SK-N-SH (cell line): ENCODE measurements around the gene WWOX. TPM values are rescaled to one million over a fixed set of nuclear protein-coding genes. Genes with fewer than 3 reads are reported as not detected.
"Not testable (repeated sequence)": the region's sequence is repeated elsewhere in the genome, so short reads cannot be mapped to it uniquely, and the experiment has no call there.

ENCODE experiments used
- CTCF ChIA-PET: fragments of 300-600, 350-600 bp; formaldehyde crosslinking; extraction: SDS; loops from one replicate; lab custom pipeline; 2021; lab: Yijun Ruan, JAX
- POLR2A ChIA-PET: fragments of 350-600 bp; sonication (Branson Sonifier 250); formaldehyde crosslinking; extraction: SDS; loops from one replicate; lab custom pipeline; 2020; ENCODE audit warnings: antibody characterized with exemption, inconsistent platforms; lab: Yijun Ruan, JAX
- DNase-seq: peaks from one replicate; pipeline ENCODE4 v3.0.0; 2012
- H2AFZ ChIP-seq: fragments of 200-600 bp; sonication (generic); 2 replicates; pipeline ENCODE4 v1.8.1; 2016; ENCODE audit warnings: antibody characterized with exemption, mild to moderate bottlenecking, low read depth
- H3F3A ChIP-seq: fragments of 200-600 bp; sonication (generic); replicated peaks from 2 replicates; pipeline ENCODE3; 2016; ENCODE audit warnings: antibody characterized with exemption, mild to moderate bottlenecking; ENCODE audit not compliant: insufficient read depth
- H3K27ac ChIP-seq, 2 experiments: fragments of 200-500 bp in 1 of 2; fragments of 200-600 bp in 1 of 2; sonication (Bioruptor generic) in 1 of 2; sonication (generic), shearing (Covaris generic) in 1 of 2; 2 replicates each; pipeline versions ENCODE4 v1.5.1 to v1.6.1; 2014 to 2016; ENCODE audit warnings: low read depth in 2 of 2, inconsistent platforms in 1 of 2, low read length in 1 of 2, mild to moderate bottlenecking in 1 of 2, mixed read lengths in 1 of 2
- H3K27me3 ChIP-seq: fragments of 200-600 bp; sonication (generic), shearing (Covaris generic); 2 replicates; pipeline ENCODE4 v1.6.1; 2016; ENCODE audit warnings: mixed run types; ENCODE audit not compliant: insufficient read depth
- H3K36me3 ChIP-seq, 2 experiments: fragments of 200-500 bp in 1 of 2; fragments of 200-600 bp in 1 of 2; sonication (Bioruptor generic) in 1 of 2; sonication (generic) in 1 of 2; replicated peaks in 1 of 2; 2 replicates each; pipeline versions ENCODE3 to v1.5.1; 2014 to 2016; ENCODE audit warnings: low read length in 1 of 2, mild to moderate bottlenecking in 1 of 2; ENCODE audit not compliant: insufficient read depth in 2 of 2, control insufficient read depth in 1 of 2
- H3K4me1 ChIP-seq, 2 experiments: fragments of 200-500 bp in 1 of 2; fragments of 200-600 bp in 1 of 2; sonication (Bioruptor generic) in 1 of 2; sonication (generic), shearing (Covaris generic) in 1 of 2; 2 replicates each; pipeline versions ENCODE4 v1.5.1 to v1.6.1; 2014 to 2016; ENCODE audit warnings: low read depth in 1 of 2, low read length in 1 of 2, mixed run types in 1 of 2; ENCODE audit not compliant: insufficient read depth in 2 of 2, control insufficient read depth in 1 of 2
- H3K4me2 ChIP-seq: fragments of 200-600 bp; sonication (generic), shearing (Covaris generic); 2 replicates; pipeline ENCODE4 v1.6.1; 2017; ENCODE audit warnings: mixed run types
- H3K4me3 ChIP-seq, 2 experiments: fragments of 200-500 bp in 1 of 2; fragments of 200-600 bp in 1 of 2; sonication (Bioruptor generic) in 1 of 2; sonication (generic), shearing (Covaris generic) in 1 of 2; 2 replicates each; pipeline versions ENCODE4 v1.5.1 to v1.8.1; 2014 to 2016; ENCODE audit warnings: low read depth in 2 of 2, inconsistent platforms in 1 of 2, low read length in 1 of 2, mild to moderate bottlenecking in 1 of 2, mixed read lengths in 1 of 2, moderate library complexity in 1 of 2
- H3K79me2 ChIP-seq: fragments of 200-600 bp; sonication (generic); 2 replicates; pipeline ENCODE4 v1.8.1; 2017; ENCODE audit warnings: mild to moderate bottlenecking; ENCODE audit not compliant: insufficient read depth
- H3K9ac ChIP-seq: fragments of 200-600 bp; sonication (generic); 2 replicates; pipeline ENCODE4 v1.6.1; 2017; ENCODE audit warnings: mixed run types
- H3K9me2 ChIP-seq: fragments of 200-600 bp; sonication (generic); 2 replicates; pipeline ENCODE4 v1.6.1; 2017; ENCODE audit warnings: mixed run types
- H3K9me3 ChIP-seq: fragments of 200-600 bp; sonication (generic); 2 replicates; pipeline ENCODE4 v1.6.1; 2017; ENCODE audit warnings: mixed run types, mild to moderate bottlenecking, moderate library complexity
- H4K20me1 ChIP-seq: fragments of 200-600 bp; sonication (generic); 2 replicates; pipeline ENCODE4 v1.6.1; 2017; ENCODE audit warnings: mild to moderate bottlenecking, mixed run types; ENCODE audit not compliant: insufficient read depth
- CHD2 ChIP-seq: fragments of 150-350 bp; IDR thresholded peaks from 2 replicates; pipeline ENCODE4 v1.6.1; 2018; ENCODE audit warnings: low read length; ENCODE audit not compliant: partially characterized antibody
- ELF1 ChIP-seq: IDR thresholded peaks from 2 replicates; pipeline ENCODE4 v1.4.0; 2012
- EP300 ChIP-seq, 2 experiments: IDR thresholded peaks; 2 replicates each; pipeline versions ENCODE4 v1.4.0 to v1.6.1; 2012; ENCODE audit warnings: borderline replicate concordance in 1 of 2, low read depth in 1 of 2, low read length in 1 of 2
- EZH2phosphoT487 ChIP-seq: fragments of 200-600 bp; sonication (generic); IDR thresholded peaks from 2 replicates; pipeline ENCODE4 v1.6.1; 2017; ENCODE audit warnings: low read depth, mixed run types, mild to moderate bottlenecking, antibody characterized with exemption, moderate library complexity, borderline replicate concordance
- FOSL2 ChIP-seq: IDR thresholded peaks from 2 replicates; pipeline ENCODE4 v1.4.0; 2012; ENCODE audit warnings: low read depth, mild to moderate bottlenecking, moderate library complexity, borderline replicate concordance
- FOXJ3 ChIP-seq: sonication (generic); formaldehyde crosslinking; IDR thresholded peaks from 2 replicates; pipeline ENCODE4 v1.5.1; 2020; ENCODE audit warnings: mild to moderate bottlenecking, missing genetic modification reagents
- FOXM1 ChIP-seq: IDR thresholded peaks from 2 replicates; pipeline ENCODE4 v1.4.0; 2012; ENCODE audit warnings: low read depth, mild to moderate bottlenecking
- GABPA ChIP-seq: IDR thresholded peaks from 2 replicates; pipeline ENCODE4 v1.4.0; 2012; ENCODE audit warnings: low read depth, mild to moderate bottlenecking
- GATA2 ChIP-seq: sonication (generic); formaldehyde crosslinking; IDR thresholded peaks from 2 replicates; pipeline ENCODE4 v1.5.0; 2020; ENCODE audit warnings: mild to moderate bottlenecking, missing genetic modification reagents
- JUND ChIP-seq: IDR thresholded peaks from 2 replicates; pipeline ENCODE4 v1.4.0; 2012
- MEF2A ChIP-seq: IDR thresholded peaks from 2 replicates; pipeline ENCODE4 v1.4.0; 2012; ENCODE audit warnings: low read depth, borderline replicate concordance
- MXI1 ChIP-seq: IDR thresholded peaks from 2 replicates; pipeline ENCODE4 v1.6.1; 2012; ENCODE audit warnings: mild to moderate bottlenecking, low read depth, low read length, improper control_type of control experiment
- RXRA ChIP-seq: IDR thresholded peaks from 2 replicates; pipeline ENCODE4 v1.4.0; 2012; ENCODE audit warnings: low read depth, mild to moderate bottlenecking, borderline replicate concordance
- SIN3A ChIP-seq: IDR thresholded peaks from 2 replicates; pipeline ENCODE4 v1.6.1; 2012; ENCODE audit warnings: low read depth, mild to moderate bottlenecking, low read length, moderate library complexity, borderline replicate concordance
- TCF12 ChIP-seq: IDR thresholded peaks from 2 replicates; pipeline ENCODE4 v1.4.0; 2012
- TEAD4 ChIP-seq: IDR thresholded peaks from 2 replicates; pipeline ENCODE4 v1.4.0; 2012; ENCODE audit warnings: mild to moderate bottlenecking, borderline replicate concordance; ENCODE audit not compliant: insufficient read depth
- YY1 ChIP-seq: IDR thresholded peaks from 2 replicates; pipeline ENCODE4 v1.4.0; 2012; ENCODE audit warnings: low read depth, mild to moderate bottlenecking
- WGBS: methylation state at CpG from one replicate; pipeline ENCODE4 v1.1.6; 2017; ENCODE audit warnings: low lambda C conversion rate; 5-methylcytosine and 5-hydroxymethylcytosine counted together
- polyA plus RNA-seq, 3 experiments: library from polyadenylated mRNA; depleted of rRNA; stranded (reverse); fragments of >200 nt; gene quantifications; 2 replicates each; pipeline ENCODE4 v1.2.3, GENCODE V29; 2012
- TF ChIP-seq, protein P1 (sequence below): IDR thresholded peaks from 2 replicates; pipeline ENCODE4 v1.4.0; 2012; ENCODE audit warnings: low read depth
- TF ChIP-seq, protein P2 (sequence below): IDR thresholded peaks from 2 replicates; pipeline ENCODE4 v1.4.0; 2012; ENCODE audit warnings: low read depth, borderline replicate concordance
- TF ChIP-seq, protein P3 (sequence below): IDR thresholded peaks from 2 replicates; pipeline ENCODE4; 2012

The WWOX gene
- polyA plus RNA-seq, 1 of the 3 experiments (the other 2 are of a cell fraction), result 10.8 TPM

DNA sequence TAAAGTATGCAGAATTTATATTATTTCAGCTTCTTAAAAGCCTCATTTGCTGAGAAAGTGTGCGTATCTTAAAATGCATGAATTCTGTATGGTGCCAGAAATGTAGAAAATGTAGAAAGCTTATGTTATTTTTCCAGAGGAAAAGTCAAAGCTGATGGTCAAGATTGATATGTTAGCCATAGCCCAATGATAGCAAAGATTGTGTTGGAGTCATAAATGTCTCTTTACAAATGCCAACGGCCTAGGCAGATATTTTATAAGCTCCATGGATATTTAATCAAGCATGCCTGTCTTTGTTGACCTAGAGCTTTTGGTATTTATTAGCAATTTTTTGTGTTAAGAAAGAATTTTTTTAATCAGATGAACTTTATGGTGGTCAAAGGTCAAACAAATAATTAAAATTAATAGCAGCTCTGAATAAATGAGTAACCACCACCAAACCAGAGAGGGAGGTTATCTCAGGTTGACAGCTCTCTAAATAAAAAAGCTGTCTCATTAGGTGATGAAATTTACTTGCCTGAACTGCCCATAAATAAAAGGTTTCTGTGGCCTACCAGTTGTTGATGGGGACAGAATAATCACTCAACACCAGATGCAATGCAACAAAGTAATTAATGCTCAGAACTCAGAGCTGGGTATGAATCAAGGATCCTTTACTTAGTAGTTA lies 48.6 kb upstream of the WWOX start:
- Histone ChIP-seq H3K9ac (no peak overlapping the region), H3K4me3 (no peak overlapping the region), H3F3A (no peaks in the 10 kb centered on the region), H2AFZ (no peak overlapping the region), H3K4me2 (no peak overlapping the region), H3K79me2 (no peaks in the 10 kb centered on the region), H3K9me2 (no peaks in the 10 kb centered on the region), H3K27ac (no peak overlapping the region), H4K20me1 (no peaks in the 10 kb centered on the region), H3K36me3 (no peaks in the 10 kb centered on the region), H3K27me3 (no peaks in the 10 kb centered on the region), H3K9me3 (no peaks in the 10 kb centered on the region), H3K4me1 (no peaks in the 10 kb centered on the region)
- ChIA-PET POLR2A (no interaction called here), CTCF (no interaction called here)
- 36% methylated on average over 2 of the region's 2 CpGs for WGBS
- TF ChIP-seq FOSL2 (no peak), MEF2A (no peak), CHD2 (no peak), EP300 (IDR thresholded peaks at IDR 0.05; ENCODE audit: borderline replicate concordance in 1 of 2, low read depth in 1 of 2, low read length in 1 of 2) (no peak), RXRA (no peak), TEAD4 (no peak), SIN3A (no peak), JUND (no peak)
- TF ChIP-seq, protein P1, sequence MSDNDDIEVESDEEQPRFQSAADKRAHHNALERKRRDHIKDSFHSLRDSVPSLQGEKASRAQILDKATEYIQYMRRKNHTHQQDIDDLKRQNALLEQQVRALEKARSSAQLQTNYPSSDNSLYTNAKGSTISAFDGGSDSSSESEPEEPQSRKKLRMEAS, result no peak
- DNase-seq, result no peak

DNA sequence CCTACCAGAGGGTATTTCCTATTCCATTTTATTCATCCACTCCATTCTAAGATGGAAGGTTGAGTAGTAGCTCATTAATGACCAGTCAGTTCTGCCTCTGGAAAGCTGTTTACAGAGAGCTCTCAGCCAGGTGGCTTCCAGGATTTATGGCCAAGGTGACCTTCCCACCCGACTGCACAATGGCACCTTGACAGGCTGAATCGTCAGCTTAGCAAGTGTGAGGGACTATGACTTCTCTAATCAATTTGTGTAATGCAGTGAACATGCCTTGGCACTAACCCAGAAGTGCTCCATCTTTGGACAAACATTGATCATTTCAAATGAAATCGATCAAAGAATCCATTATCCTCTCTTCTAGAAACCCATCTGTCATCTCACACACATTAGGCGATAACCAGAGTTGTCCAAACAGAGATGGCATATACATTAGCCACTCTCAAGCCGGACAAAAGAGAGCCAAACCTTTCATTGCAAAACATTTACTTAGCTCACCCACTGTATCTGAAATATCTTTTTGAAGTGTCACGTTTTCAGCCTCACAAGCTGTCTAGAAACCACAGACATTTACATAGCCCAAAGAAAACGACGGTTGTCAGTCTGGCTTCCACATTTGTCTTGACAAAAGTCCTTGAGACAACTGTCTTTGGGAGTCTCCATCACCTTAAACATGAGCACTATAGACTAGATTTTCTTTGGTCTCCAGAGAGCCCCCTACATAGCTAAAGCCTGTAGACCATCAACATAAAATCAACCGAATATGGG lies 41.5 kb upstream of the WWOX start:
- Histone ChIP-seq H4K20me1 (no peaks in the 10 kb centered on the region), H3K4me2 (no peak overlapping the region), H3K4me1 (no peaks in the 10 kb centered on the region), H3K9me3 (no peaks in the 10 kb centered on the region)
- TF ChIP-seq GABPA (no peak), YY1 (no peak), EZH2phosphoT487 (no peak), FOXJ3 (no peak), ELF1 (no peak), MEF2A (no peak), MXI1 (no peak), CHD2 (no peak), TCF12 (no peak), JUND (no peak), GATA2 (CRISPR knock-in tag) (no peak), SIN3A (no peak), FOSL2 (no peak), FOXM1 (no peak), RXRA (no peak)
- TF ChIP-seq, protein P1, result no peak
- TF ChIP-seq, protein P2, sequence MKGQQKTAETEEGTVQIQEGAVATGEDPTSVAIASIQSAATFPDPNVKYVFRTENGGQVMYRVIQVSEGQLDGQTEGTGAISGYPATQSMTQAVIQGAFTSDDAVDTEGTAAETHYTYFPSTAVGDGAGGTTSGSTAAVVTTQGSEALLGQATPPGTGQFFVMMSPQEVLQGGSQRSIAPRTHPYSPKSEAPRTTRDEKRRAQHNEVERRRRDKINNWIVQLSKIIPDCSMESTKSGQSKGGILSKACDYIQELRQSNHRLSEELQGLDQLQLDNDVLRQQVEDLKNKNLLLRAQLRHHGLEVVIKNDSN, result no peak
- TF ChIP-seq, protein P3, sequence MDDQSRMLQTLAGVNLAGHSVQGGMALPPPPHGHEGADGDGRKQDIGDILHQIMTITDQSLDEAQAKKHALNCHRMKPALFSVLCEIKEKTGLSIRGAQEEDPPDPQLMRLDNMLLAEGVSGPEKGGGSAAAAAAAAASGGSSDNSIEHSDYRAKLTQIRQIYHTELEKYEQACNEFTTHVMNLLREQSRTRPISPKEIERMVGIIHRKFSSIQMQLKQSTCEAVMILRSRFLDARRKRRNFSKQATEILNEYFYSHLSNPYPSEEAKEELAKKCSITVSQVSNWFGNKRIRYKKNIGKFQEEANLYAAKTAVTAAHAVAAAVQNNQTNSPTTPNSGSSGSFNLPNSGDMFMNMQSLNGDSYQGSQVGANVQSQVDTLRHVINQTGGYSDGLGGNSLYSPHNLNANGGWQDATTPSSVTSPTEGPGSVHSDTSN, result no peak
- TF ChIP-seq, all 33 proteins: peak for 0
- Histone ChIP-seq H3K27ac (no peak overlapping the region), H2AFZ (no peak overlapping the region), H3K79me2 (no peaks in the 10 kb centered on the region), H3K4me3 (no peak overlapping the region), H3K9ac (no peak overlapping the region), H3K36me3 (no peaks in the 10 kb centered on the region), H3F3A (no peaks in the 10 kb centered on the region), H3K27me3 (0 out of 2 replicates have a peak, but pooled peaks cover 3% of the 10 kb centered on the region), H3K9me2 (no peaks in the 10 kb centered on the region)
- DNase-seq, result no peak
- ChIA-PET CTCF (interaction anchor here (1.2 to 1.5 kb wide), 2 partner anchors 41 to 56 kb away, joined by 3 to 7 read pairs; partner anchors contain the start of gene WWOX), POLR2A (interaction anchor here (1.3 kb wide), 1 partner anchor 10 kb away, joined by 3 read pairs; no protein-coding TSS in a partner anchor)
- 28% methylated on average over 9 of the region's 9 CpGs for WGBS

DNA sequence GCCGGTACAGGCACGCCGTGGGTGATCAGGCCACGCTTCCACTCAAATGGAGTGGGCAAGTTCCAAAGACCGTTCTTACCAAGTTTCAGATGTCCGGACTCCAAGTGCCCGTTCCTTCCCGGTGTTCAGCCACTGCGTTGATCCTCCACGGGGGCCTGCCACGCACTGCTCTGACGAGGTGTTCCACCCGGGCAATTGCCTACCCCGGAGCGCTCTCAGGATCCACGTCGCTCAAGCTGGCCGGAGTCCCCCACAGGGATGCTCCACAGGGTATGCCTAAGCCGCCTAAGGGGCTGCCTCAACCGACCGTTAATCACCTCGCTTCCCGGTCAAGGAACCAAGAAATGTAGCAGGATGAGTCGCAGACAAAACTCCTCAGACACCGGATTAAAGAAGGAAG lies 39.6 kb upstream of the WWOX start:
- H2AFZ ChIP-seq, H3K9ac ChIP-seq, H3K4me2 ChIP-seq, H3K9me3 ChIP-seq, H3K9me2 ChIP-seq, H3K27ac ChIP-seq, H3K4me3 ChIP-seq, H3F3A ChIP-seq, H3K36me3 ChIP-seq, H4K20me1 ChIP-seq, H3K4me1 ChIP-seq, H3K27me3 ChIP-seq, DNase-seq, H3K79me2 ChIP-seq, POLR2A ChIA-PET: not testable (repeated sequence)
- 64% methylated on average over 11 of the region's 25 CpGs for WGBS
- CTCF ChIA-PET, result interaction anchor here (1.1 to 1.3 kb wide), 2 partner anchors 40 to 410 kb away, joined by 3 read pairs; partner anchors contain the start of gene WWOX
